GM06990 (cell line): ENCODE measurements around the gene PPHLN1.

Experiments
- DNase-seq: peaks from one replicate; pipeline ENCODE4 v3.0.0-alpha.2; 2011; ENCODE audit not compliant: insufficient read length; ENCODE audit errors: extremely low read depth
- H3K27me3 ChIP-seq: replicated peaks from 2 replicates; pipeline ENCODE4 v1.6.0; 2011; ENCODE audit warnings: low read length; ENCODE audit not compliant: control insufficient read depth, insufficient read depth
- H3K36me3 ChIP-seq: 2 replicates; pipeline ENCODE4 v1.5.1; 2011; ENCODE audit warnings: low read length; ENCODE audit not compliant: control insufficient read depth, insufficient read depth
- H3K4me3 ChIP-seq: replicated peaks from 2 replicates; pipeline ENCODE4 v1.5.1; 2011; ENCODE audit warnings: low read depth, mild to moderate bottlenecking, control low read depth, low read length
- CTCF ChIP-seq: IDR thresholded peaks from 2 replicates; pipeline ENCODE4 v1.5.1; 2011; ENCODE audit warnings: low read length, control low read depth, mild to moderate bottlenecking, inconsistent platforms; ENCODE audit not compliant: insufficient read depth, poor library complexity, severe bottlenecking

PPHLN1 gene

DNA sequence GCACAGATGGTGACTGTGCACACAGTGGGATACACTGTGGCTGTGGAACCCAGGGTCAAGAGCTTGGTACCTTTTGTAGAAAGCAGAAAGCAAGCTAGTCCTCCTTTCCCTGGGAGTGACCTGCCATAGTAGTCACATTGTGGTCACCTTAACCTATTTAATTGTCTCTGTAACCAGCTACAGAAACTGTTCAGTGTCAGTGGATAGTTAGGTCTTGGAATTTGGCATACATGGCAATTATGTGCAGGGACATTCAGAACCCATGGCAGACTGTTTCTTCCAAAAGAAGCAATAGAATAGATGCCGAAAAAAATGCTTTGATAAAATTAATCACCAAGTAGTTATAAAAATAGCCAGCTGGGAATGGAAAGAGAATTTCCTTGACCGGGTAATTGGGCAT is 30.4 kb downstream of the PPHLN1 start:
- Histone ChIP-seq H3K36me3 (peaks cover 3% of the 10 kb centered on the region), H3K4me3 (no peak overlapping the region), H3K27me3 (no peaks in the 10 kb centered on the region)
- DNase-seq, result no peak
- TF ChIP-seq CTCF, result no peak

GRCh38 chr12:42360747-42361403 is 34.9 kb downstream of the PPHLN1 start:
- DNase-seq, result peak; percentile 30
- H3K36me3 ChIP-seq, result peaks cover 3% of the 10 kb centered on the region; the same call in 1 of the 2 replicates
- TF ChIP-seq CTCF, result no peak
- H3K27me3 ChIP-seq, result no peaks in the 10 kb centered on the region
- no peak overlapping the region for H3K4me3 ChIP-seq

DNA sequence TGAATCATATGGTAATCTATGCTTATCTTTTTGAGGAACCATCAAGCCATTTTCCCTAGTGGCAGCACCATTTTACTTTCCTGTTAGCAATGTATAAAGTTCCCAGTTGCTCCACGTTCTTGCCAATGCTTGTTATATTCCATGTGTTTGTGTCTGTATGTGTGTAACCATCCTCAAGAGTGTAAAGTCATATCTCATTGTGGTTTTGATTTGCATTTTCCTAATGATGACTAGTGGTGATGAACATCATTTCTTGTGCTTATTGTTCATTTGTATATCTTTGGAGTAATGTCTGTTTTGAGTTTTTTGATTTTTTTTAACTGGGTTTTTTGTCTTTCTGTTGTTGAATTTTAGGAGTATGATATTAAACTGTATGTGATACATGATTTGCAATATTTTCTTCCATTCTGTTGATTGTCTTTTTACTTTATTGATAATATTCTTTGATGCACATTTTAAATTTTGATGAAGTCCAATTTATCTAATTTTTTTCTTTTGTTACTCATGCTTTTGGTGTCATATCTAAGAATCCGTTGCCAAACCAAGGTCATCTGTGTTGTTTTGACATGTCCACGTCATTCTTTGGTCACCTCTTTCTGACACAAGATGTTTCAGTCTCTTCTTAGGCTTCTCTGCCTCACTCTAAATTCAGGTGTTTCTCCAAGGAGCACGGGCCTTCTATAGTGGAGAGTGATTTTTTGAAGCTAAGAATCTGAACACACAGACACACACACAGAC is 36.1 kb downstream of the PPHLN1 start:
- Histone ChIP-seq H3K36me3 (no peaks in the 10 kb centered on the region), H3K27me3 (no peaks in the 10 kb centered on the region), H3K4me3 (no peak overlapping the region)
- no peak for TF ChIP-seq CTCF
- DNase-seq, result no peak

DNA sequence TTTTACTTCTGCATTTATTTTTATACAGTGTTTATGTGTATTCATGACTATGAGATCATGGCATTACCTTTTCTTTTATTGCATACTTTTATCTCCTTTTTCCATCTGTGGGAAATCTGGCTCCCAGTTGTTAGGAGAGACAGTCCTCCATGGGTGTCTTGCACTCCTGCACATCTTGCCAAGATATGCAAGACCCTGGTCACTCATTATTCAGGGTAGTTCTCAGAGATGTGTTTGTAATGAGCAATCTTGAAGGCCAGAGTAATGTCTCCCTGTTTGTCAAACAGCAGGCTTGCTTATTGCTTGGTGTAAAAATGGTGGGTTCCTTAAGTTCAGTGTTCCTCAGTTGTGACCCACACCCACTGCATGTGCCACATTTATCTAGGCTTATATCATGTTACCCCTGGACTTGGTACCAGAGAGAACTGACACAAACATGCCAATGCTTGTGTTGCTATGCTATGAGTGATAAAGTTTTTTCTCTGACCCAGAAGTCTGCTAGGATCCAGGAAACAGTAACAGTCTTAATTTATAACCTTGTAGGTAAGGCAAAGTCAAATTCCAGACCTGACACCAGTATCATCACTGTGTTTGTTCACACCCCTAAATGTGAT is 36.8 kb downstream of the PPHLN1 start:
- DNase-seq, result no peak
- no peak overlapping the region for H3K4me3 ChIP-seq
- no peak for TF ChIP-seq CTCF

DNA sequence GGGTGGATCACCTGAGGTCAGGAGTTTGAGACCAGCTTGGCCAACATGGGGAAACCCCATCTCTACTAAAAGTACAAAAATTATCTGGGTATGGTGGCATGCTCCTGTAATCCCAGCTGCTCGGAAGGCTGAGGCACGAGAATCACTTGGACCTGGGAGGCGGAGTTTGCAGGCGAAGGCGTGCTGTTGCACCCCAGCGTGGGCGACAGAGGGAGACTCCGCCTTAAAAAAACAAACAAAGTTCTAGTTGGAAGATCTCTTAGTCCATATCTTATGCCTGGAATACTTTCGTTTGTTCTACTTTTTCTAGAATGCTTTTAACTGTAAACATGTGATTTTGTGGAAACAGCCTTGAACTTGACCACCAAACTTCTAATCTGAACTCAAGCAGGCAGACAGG is 38.7 kb downstream of the PPHLN1 start:
- Histone ChIP-seq H3K36me3 (no peaks in the 10 kb centered on the region), H3K4me3 (no peak overlapping the region), H3K27me3 (no peaks in the 10 kb centered on the region)
- no peak for DNase-seq
- no peak for TF ChIP-seq CTCF

More for the DNA sequence above, 36.8 kb downstream of the PPHLN1 start:
- Histone ChIP-seq H3K36me3 (no peaks in the 10 kb centered on the region), H3K27me3 (no peaks in the 10 kb centered on the region)
